ENCODE data around the gene MAGOH. TPM values are rescaled to one million over a fixed set of nuclear protein-coding genes. Genes with fewer than 3 reads are reported as not detected.

MAGOH gene
- total and polyA plus RNA-seq, 4 donors: 16.4 to 32.5 (median 26.5) TPM

DNA sequence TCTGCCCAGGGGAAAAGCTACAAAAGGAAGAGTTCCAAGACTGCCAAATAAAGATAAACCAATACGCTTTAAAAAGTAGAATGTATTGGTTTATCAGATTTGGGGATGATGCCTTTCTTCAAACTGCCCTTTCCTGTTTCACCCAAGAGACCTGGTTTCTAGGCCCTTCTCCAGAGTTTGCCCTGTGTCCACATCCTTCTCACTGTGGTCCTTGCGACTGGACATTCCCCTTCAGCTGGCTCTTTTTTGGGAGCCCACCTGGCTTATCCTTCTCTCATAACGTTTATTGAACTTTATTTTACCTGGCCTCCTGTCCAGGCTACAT, 17.4 kb downstream of the MAGOH start:
- TF ChIP-seq TAF1 (conservative IDR thresholded peaks at IDR 0.05): peak; percentile 7
- TF ChIP-seq, protein P1, sequence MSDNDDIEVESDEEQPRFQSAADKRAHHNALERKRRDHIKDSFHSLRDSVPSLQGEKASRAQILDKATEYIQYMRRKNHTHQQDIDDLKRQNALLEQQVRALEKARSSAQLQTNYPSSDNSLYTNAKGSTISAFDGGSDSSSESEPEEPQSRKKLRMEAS (IDR thresholded peaks at IDR 0.05): no peak
- Histone ChIP-seq H3K36me3 (ENCODE audit: control insufficient read depth in 4 of 4, insufficient read depth in 3 of 4, low read depth in 1 of 4, low read length in 3 of 4) (peaks cover 0 to 8% (median 1%) of the 10 kb centered on the region in 4 donors), H3K4me3 (ENCODE audit: low read depth in 1 of 3, low read length in 3 of 3) (peak overlapping the region; percentile 56 to 93 (median 85)), H3K27ac (ENCODE audit: low read depth in 1 of 2, low read length in 2 of 2) (peak overlapping the region; percentile 98 to 99), H3K27me3 (ENCODE audit: control insufficient read depth in 4 of 4, insufficient read depth in 4 of 4, low read length in 3 of 4) (no peaks in the 10 kb centered on the region), H3K9ac (ENCODE audit: low read depth in 1 of 2, low read length in 2 of 2) (peak overlapping the region; percentile 55 to 68), H3K4me1 (ENCODE audit: control insufficient read depth in 4 of 4, insufficient read depth in 4 of 4, low read length in 3 of 4) (peaks cover 7 to 16% (median 14%) of the 10 kb centered on the region in 4 donors), H3K9me3 (ENCODE audit: control insufficient read depth in 4 of 4, low read length in 3 of 4) (no peaks in the 10 kb centered on the region)
- no peak for DNase-seq (ENCODE audit: low spot score)
- WGBS: 46% methylated on average over 3 of the region's 3 CpGs

DNA sequence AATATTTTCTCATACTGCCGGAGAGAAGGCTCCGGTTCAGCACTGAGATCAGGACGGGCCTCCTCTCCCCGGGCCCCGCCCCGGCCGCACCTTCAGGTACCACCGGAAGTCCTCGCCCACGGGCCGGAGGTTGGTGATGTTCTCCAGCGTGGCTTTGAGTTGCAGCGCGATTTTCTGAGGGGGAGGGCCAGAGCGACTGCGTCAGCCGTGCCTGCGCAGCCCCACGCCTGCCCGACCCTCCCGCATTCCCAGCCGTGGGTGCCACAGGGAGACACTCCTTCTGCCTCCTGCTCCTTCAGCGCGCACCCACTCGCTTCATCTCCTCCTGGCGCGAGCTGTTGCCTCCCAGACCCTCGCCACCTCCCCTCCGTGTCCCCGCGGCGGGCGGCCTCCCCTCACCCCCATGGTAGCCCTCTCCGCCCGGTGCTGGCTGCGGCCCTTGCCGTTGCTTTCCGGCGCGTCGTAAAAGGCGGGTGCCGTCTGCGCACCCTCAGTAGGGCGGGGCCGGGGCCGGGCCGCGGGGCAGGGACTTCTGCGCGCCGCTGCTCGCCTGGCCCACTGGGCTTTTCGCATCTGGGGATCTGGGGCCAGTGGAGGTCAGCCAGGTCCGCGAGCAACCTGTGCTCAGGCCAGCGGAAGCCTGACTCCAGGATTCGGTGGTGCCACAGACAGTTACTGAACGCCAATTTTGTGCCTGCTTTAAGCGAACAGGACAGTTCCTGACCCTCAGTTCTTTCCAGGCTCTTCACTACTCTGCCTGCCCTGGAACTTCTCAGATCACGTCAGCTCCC, 18.0 kb downstream of the MAGOH start, which contains the start of gene CZIB:
Gene CZIB, minus strand, starts transcription at position 464 of the 791 bp plus-strand sequence. Its CDS starts 59 bp downstream, at position 405.
- peak; percentile 95 for DNase-seq (ENCODE audit: low spot score)
- Histone ChIP-seq H3K27ac (ENCODE audit: low read depth in 1 of 2, low read length in 2 of 2) (peak within 1 kb of the TSS; percentile 98 to 99), H3K4me3 (ENCODE audit: low read depth in 1 of 3, low read length in 3 of 3) (peak within 1 kb of the TSS; percentile 76 to 93 (median 85)), H3K27me3 (ENCODE audit: control insufficient read depth in 4 of 4, insufficient read depth in 4 of 4, low read length in 3 of 4) (no peaks in the 10 kb centered on the region), H3K9me3 (ENCODE audit: control insufficient read depth in 4 of 4, low read length in 3 of 4) (no peaks in the 10 kb centered on the region), H3K36me3 (ENCODE audit: control insufficient read depth in 4 of 4, insufficient read depth in 3 of 4, low read depth in 1 of 4, low read length in 3 of 4) (peaks cover 0 to 9% (median 1%) of the 10 kb centered on the region in 4 donors), H3K9ac (ENCODE audit: low read depth in 1 of 2, low read length in 2 of 2) (peak within 1 kb of the TSS; percentile 61 to 73), H3K4me1 (ENCODE audit: control insufficient read depth in 4 of 4, insufficient read depth in 4 of 4, low read length in 3 of 4) (peaks cover 7 to 16% (median 14%) of the 10 kb centered on the region in 4 donors)
- WGBS: under 1% methylated on average over 61 of the region's 61 CpGs
- peak; percentile 17 to 19 for TF ChIP-seq JUND (IDR thresholded peaks at IDR 0.05)
- TF ChIP-seq SP1 (IDR thresholded peaks at IDR 0.05): peak; percentile 34
- TF ChIP-seq, protein P1 (IDR thresholded peaks at IDR 0.05): peak; percentile 52
- TF ChIP-seq, protein P2, sequence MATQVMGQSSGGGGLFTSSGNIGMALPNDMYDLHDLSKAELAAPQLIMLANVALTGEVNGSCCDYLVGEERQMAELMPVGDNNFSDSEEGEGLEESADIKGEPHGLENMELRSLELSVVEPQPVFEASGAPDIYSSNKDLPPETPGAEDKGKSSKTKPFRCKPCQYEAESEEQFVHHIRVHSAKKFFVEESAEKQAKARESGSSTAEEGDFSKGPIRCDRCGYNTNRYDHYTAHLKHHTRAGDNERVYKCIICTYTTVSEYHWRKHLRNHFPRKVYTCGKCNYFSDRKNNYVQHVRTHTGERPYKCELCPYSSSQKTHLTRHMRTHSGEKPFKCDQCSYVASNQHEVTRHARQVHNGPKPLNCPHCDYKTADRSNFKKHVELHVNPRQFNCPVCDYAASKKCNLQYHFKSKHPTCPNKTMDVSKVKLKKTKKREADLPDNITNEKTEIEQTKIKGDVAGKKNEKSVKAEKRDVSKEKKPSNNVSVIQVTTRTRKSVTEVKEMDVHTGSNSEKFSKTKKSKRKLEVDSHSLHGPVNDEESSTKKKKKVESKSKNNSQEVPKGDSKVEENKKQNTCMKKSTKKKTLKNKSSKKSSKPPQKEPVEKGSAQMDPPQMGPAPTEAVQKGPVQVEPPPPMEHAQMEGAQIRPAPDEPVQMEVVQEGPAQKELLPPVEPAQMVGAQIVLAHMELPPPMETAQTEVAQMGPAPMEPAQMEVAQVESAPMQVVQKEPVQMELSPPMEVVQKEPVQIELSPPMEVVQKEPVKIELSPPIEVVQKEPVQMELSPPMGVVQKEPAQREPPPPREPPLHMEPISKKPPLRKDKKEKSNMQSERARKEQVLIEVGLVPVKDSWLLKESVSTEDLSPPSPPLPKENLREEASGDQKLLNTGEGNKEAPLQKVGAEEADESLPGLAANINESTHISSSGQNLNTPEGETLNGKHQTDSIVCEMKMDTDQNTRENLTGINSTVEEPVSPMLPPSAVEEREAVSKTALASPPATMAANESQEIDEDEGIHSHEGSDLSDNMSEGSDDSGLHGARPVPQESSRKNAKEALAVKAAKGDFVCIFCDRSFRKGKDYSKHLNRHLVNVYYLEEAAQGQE (IDR thresholded peaks at IDR 0.05): peak; percentile 98
- TF ChIP-seq EGR1 (IDR thresholded peaks at IDR 0.05; ENCODE audit: low read depth in 2 of 2): peak; percentile 85
- TF ChIP-seq RAD21 (IDR thresholded peaks at IDR 0.05): peak in 1 of 2 donors; percentile 10
- TF ChIP-seq, protein P3, sequence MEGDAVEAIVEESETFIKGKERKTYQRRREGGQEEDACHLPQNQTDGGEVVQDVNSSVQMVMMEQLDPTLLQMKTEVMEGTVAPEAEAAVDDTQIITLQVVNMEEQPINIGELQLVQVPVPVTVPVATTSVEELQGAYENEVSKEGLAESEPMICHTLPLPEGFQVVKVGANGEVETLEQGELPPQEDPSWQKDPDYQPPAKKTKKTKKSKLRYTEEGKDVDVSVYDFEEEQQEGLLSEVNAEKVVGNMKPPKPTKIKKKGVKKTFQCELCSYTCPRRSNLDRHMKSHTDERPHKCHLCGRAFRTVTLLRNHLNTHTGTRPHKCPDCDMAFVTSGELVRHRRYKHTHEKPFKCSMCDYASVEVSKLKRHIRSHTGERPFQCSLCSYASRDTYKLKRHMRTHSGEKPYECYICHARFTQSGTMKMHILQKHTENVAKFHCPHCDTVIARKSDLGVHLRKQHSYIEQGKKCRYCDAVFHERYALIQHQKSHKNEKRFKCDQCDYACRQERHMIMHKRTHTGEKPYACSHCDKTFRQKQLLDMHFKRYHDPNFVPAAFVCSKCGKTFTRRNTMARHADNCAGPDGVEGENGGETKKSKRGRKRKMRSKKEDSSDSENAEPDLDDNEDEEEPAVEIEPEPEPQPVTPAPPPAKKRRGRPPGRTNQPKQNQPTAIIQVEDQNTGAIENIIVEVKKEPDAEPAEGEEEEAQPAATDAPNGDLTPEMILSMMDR (IDR thresholded peaks at IDR 0.05; ENCODE audit: low read depth, low read length, missing input control): no peak
- no peak for TF ChIP-seq HNF4A (conservative IDR thresholded peaks at IDR 0.05)
- peak; percentile 81 for TF ChIP-seq YY1 (IDR thresholded peaks at IDR 0.05)
- peak; percentile 37 for TF ChIP-seq NR2F2 (IDR thresholded peaks at IDR 0.05)
- TF ChIP-seq GABPA (IDR thresholded peaks at IDR 0.05 in 1 of 2, conservative IDR thresholded peaks at IDR 0.05 in 1 of 2): peak; percentile 69 to 88
- no peak for TF ChIP-seq HNF4G (IDR thresholded peaks at IDR 0.05)
- TF ChIP-seq RXRA (IDR thresholded peaks at IDR 0.05): peak; percentile 36 to 50
- TF ChIP-seq FOXA1 (IDR thresholded peaks at IDR 0.05): no peak
- TF ChIP-seq, protein P4, sequence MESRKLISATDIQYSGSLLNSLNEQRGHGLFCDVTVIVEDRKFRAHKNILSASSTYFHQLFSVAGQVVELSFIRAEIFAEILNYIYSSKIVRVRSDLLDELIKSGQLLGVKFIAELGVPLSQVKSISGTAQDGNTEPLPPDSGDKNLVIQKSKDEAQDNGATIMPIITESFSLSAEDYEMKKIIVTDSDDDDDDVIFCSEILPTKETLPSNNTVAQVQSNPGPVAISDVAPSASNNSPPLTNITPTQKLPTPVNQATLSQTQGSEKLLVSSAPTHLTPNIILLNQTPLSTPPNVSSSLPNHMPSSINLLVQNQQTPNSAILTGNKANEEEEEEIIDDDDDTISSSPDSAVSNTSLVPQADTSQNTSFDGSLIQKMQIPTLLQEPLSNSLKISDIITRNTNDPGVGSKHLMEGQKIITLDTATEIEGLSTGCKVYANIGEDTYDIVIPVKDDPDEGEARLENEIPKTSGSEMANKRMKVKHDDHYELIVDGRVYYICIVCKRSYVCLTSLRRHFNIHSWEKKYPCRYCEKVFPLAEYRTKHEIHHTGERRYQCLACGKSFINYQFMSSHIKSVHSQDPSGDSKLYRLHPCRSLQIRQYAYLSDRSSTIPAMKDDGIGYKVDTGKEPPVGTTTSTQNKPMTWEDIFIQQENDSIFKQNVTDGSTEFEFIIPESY (IDR thresholded peaks at IDR 0.05): peak; percentile 61
- TF ChIP-seq TAF1 (conservative IDR thresholded peaks at IDR 0.05): peak; percentile 44
